Astrocyte of the cerebellum (primary cell): Measurements from ENCODE around the gene SETD2.

Source experiments
- DNase-seq: peaks from one replicate; pipeline ENCODE4 v3.0.0-alpha.2; 2011; ENCODE audit warnings: low read depth
- H3K4me3 ChIP-seq: 2 replicates; pipeline ENCODE4 v1.5.1; 2011; ENCODE audit warnings: mild to moderate bottlenecking, low read depth, low read length, moderate library complexity
- in situ Hi-C: cut with HindIII; loops from 2 replicates; pipeline ENCODE4 v1.10.0; 2017; ENCODE audit warnings: low sequenced_read_pairs
- TF ChIP-seq, protein P1 (sequence below): IDR thresholded peaks from 2 replicates; pipeline ENCODE4 v1.5.1; 2012; ENCODE audit warnings: low read length, low read depth, moderate library complexity, mild to moderate bottlenecking; ENCODE audit errors: missing control alignments

The SETD2 gene

DNA sequence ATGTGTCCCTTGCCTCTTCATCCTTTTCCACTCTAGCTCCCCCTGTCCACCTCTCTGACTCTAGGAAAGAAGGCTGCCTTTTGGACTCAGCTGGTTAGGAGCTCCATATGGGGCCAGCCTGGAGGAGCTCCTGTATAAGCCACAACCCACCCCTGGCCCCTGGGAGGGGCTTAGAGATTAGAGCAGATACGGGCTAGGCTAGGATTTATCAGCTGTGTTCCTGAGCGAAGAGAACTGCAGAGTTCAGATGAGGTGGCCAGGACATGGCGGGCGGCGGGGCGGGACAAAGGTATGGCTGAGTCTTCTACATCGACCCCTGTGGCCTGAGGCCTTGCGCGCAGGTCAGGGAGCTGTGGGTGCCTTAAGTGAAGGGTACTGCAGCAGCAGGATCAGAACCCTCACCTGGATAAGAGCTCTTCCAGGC, 176.6 kb downstream of the SETD2 start:
- no peak for DNase-seq
- TF ChIP-seq, protein P1, sequence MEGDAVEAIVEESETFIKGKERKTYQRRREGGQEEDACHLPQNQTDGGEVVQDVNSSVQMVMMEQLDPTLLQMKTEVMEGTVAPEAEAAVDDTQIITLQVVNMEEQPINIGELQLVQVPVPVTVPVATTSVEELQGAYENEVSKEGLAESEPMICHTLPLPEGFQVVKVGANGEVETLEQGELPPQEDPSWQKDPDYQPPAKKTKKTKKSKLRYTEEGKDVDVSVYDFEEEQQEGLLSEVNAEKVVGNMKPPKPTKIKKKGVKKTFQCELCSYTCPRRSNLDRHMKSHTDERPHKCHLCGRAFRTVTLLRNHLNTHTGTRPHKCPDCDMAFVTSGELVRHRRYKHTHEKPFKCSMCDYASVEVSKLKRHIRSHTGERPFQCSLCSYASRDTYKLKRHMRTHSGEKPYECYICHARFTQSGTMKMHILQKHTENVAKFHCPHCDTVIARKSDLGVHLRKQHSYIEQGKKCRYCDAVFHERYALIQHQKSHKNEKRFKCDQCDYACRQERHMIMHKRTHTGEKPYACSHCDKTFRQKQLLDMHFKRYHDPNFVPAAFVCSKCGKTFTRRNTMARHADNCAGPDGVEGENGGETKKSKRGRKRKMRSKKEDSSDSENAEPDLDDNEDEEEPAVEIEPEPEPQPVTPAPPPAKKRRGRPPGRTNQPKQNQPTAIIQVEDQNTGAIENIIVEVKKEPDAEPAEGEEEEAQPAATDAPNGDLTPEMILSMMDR: no peak
- no peak overlapping the region for H3K4me3 ChIP-seq
- in situ Hi-C loops: no loop called here

DNA sequence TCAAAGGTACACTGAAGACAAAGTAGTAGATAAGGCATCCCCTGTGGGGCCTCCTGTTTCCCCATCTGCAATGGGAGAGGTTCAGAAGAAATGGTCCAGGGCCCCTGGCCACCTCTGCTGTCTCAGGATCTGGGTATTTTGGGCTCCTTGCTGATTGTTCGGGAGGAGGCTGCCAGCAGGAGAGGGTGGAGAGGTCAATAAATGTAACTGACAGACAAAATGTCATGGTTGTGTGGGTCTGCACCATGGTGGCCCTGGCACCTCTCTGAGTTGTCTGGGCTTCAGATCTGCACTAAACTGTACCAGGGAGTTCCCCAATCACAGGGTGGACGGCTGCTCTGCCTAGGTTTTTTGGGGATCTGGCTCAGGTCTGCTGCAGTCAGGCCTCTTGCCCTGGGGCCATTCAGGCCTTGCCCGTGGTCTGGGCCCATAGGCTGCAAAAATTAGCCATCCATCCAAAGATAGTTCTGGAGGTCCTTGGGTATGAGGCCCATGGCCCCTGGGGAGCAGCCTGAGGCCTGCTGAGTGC, 177.1 kb downstream of the SETD2 start:
- in situ Hi-C loops: no loop called here
- DNase-seq: no peak
- H3K4me3 ChIP-seq: no peak overlapping the region
- TF ChIP-seq, protein P1: no peak

DNA sequence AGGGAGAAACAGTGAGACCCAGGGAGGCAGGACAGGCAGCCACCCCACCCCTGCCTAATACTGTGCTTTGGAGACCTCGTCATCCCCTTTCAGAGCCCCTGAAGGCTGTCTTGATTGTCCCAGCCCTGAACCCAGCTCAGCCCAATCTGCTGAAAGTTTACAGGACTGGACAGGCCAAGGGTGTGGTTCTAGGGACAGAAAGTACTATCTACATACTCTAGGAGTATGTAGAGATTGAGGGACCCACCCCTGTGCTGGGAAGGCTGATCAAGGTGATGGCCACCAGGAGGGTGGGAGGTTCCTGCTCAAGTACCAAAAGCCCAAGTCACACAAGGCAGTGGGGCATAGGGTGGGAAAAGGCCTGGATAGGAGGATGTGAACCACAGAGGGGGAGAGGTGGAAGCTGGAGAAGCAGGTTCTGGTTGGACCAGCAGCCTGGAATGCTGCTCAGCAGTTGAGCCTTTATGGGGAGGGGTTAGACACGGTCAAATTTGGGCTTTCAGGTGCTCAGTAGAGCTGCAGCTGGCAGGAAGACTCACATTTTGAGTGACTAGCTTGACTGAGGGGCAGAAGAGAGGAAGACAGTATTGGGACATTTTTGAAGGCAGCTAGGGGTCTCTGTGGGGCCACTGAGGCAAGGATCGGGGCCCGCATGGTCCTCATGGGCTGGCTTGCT, 177.7 kb downstream of the SETD2 start:
- DNase-seq: no peak
- TF ChIP-seq, protein P1: no peak
- no peak overlapping the region for H3K4me3 ChIP-seq
- in situ Hi-C loops: no loop called here

DNA sequence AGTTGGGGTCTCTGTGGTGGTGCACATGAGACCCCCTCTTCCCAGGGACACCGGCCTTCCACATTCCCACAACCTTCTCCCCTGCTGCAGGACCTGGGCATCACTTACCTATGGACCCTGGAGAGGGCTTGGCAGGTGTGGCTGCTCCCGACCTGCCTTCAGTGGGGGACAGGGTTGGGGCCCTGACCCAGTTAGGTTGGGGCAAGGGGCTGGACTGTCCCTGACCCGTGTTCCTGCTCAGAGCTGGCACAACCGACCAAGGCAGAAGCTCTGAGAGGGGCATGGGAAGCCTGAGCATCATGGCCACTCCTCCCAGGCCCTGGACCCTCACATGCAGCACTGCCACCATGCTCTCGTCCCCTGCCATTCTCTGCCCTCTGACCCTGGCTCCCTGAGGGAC, 178.3 kb downstream of the SETD2 start:
- DNase-seq: no peak
- in situ Hi-C loops: no loop called here
- TF ChIP-seq, protein P1: no peak
- H3K4me3 ChIP-seq: no peak overlapping the region

DNA sequence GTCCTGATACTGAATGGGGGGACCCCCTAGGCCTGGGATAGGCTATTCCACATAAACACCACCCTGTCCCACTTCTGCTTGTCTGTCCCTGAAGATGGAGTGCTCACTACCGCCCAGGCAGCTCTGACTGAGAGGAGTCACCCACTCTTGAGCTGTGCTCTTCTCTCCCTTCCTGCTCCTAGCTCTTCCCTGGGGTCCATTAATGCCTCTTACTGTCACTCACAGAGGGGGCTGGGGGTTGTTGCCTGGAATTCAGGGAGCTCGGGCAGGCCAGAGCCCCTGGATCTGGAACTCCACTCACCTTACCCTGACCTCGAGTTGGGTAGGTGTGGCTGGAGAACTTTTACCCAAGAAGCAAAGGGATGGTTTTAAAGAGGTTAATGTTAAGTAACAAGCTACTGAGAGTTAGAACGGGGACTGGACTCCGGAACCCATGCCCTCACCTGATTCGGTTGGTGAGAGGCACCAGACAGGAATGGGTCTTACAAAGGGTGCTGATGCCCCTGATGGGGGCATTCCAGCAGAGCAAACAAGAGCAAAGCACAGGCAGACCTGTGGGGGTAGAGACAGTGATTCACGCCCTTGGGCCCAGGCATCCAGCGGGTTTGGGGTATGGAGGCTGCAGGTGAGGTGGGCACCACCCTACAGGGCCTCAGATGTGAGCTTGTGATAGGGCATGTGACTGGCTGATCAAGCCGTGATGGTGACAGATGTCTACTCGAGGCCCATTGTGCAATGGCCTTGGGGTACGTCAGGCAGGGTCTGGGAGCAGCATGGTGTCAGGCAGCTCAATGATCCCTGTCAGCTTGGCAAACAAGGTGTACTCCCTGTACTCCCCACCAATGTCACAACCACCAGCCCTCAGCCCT, 179.1 kb downstream of the SETD2 start:
- DNase-seq: no peak
- in situ Hi-C loops: no loop called here
- H3K4me3 ChIP-seq: no peak overlapping the region
- TF ChIP-seq, protein P1: no peak

DNA sequence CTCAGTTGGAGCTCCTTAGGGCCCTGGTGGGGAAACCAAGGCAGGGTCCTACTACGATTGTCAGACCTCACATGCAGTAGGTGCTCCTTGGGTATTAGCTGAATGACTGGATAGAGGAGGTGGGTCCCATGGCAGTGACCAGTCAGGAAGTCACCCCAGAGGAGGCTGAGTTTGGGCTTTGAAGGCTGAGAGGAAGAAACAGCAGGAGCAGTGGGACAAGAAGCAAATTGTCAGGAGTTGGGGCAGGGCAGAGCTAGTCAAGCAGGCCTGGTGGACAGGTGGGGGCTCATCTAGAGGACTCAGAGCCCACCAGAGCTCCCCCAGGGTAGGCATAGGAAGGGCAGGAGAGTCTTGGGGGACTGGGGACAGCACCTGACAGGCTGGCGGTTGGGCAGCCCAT, 181.4 kb downstream of the SETD2 start:
- in situ Hi-C loops: no loop called here
- no peak overlapping the region for H3K4me3 ChIP-seq
- DNase-seq: no peak
- TF ChIP-seq, protein P1: no peak
